ENCODE results near the gene TCAF1.

DNA sequence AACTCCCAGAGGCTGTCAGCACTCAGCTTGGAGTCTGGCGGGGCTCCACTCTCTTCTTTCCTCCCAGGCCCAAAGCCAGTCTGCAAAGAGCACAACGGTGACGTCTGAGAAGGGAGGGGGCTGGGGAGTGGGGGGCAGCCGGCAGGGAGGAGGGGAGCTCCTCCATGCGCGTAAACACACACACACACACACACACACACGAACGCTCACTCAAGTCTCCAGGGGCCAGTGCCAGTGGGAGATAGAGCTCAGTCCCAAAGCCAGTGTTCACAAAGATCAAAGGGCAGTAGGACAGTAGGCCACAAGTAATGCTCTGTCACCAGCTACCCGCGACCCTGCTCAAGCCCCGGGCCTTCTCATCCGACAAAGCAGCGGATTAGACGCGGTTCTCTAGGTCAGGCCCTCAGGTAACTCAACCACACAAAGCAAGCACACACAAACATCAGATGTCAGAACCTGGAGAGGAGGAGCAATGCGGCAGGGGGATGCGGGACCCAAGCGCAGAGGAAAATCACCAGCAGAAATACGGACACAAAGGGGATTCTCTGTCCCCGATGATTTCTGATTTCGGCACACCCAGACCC, 19.9 kb downstream of the TCAF1 start:
- no peak for TF ChIP-seq EP300 (IDR thresholded peaks at IDR 0.05; ENCODE audit: low read depth)
- TF ChIP-seq, protein P1, sequence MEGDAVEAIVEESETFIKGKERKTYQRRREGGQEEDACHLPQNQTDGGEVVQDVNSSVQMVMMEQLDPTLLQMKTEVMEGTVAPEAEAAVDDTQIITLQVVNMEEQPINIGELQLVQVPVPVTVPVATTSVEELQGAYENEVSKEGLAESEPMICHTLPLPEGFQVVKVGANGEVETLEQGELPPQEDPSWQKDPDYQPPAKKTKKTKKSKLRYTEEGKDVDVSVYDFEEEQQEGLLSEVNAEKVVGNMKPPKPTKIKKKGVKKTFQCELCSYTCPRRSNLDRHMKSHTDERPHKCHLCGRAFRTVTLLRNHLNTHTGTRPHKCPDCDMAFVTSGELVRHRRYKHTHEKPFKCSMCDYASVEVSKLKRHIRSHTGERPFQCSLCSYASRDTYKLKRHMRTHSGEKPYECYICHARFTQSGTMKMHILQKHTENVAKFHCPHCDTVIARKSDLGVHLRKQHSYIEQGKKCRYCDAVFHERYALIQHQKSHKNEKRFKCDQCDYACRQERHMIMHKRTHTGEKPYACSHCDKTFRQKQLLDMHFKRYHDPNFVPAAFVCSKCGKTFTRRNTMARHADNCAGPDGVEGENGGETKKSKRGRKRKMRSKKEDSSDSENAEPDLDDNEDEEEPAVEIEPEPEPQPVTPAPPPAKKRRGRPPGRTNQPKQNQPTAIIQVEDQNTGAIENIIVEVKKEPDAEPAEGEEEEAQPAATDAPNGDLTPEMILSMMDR (IDR thresholded peaks at IDR 0.05), result no peak

Measured in transverse colon (tissue), 3 donors.